ENCODE results near the gene SYK.

- TF ChIP-seq POLR2A (IDR thresholded peaks at IDR 0.05), result no peak
- no peak for TF ChIP-seq CTCF (IDR thresholded peaks at IDR 0.05)
Measured at GRCh38 chr9:90896231-90896630, 94.6 kb downstream of the SYK start.
